ENCODE measurements around the gene OPCML. TPM values are rescaled to one million over a fixed set of nuclear protein-coding genes. Genes with fewer than 3 reads are reported as not detected.

Gene OPCML
- total and polyA plus RNA-seq, 2 experiments from 2014 or later = 0.21 to 0.51 TPM

GRCh38 chr11:132844956-132845696 lies 687.2 kb downstream of the OPCML start:
- Histone ChIP-seq H3K4me3 (no peak overlapping the region), H3K27me3 (no peaks in the 10 kb centered on the region), H3K9me3 (ENCODE audit: low read depth) (no peaks in the 10 kb centered on the region), H3K27ac (no peak overlapping the region), H3K36me3 (no peaks in the 10 kb centered on the region), H3K4me1 (ENCODE audit: low read depth) (no peaks in the 10 kb centered on the region)
- DNase-seq (ENCODE audit: low read depth in 1 of 2, low spot score in 1 of 2) = peak; percentile 35 to 88
- TF ChIP-seq CTCF (IDR thresholded peaks at IDR 0.05; ENCODE audit: low read depth, low read length) = no peak

GRCh38 chr11:132840660-132841059 lies 691.6 kb downstream of the OPCML start:
- no peak overlapping the region for H3K27ac ChIP-seq
- H3K4me1 ChIP-seq (ENCODE audit: low read depth) = no peaks in the 10 kb centered on the region
- no peak for TF ChIP-seq CTCF (IDR thresholded peaks at IDR 0.05; ENCODE audit: low read depth, low read length)
- no peak for DNase-seq (ENCODE audit: low read depth in 1 of 2, low spot score in 1 of 2)
- H3K27me3 ChIP-seq = no peaks in the 10 kb centered on the region
- no peak overlapping the region for H3K4me3 ChIP-seq
- no peaks in the 10 kb centered on the region for H3K9me3 ChIP-seq (ENCODE audit: low read depth)
- no peaks in the 10 kb centered on the region for H3K36me3 ChIP-seq

GRCh38 chr11:132840191-132840590 lies 692.1 kb downstream of the OPCML start:
- Histone ChIP-seq H3K27ac (no peak overlapping the region), H3K4me3 (no peak overlapping the region), H3K27me3 (no peaks in the 10 kb centered on the region), H3K4me1 (ENCODE audit: low read depth) (no peaks in the 10 kb centered on the region), H3K9me3 (ENCODE audit: low read depth) (no peaks in the 10 kb centered on the region), H3K36me3 (no peaks in the 10 kb centered on the region)
- no peak for DNase-seq (ENCODE audit: low read depth in 1 of 2, low spot score in 1 of 2)
- no peak for TF ChIP-seq CTCF (IDR thresholded peaks at IDR 0.05; ENCODE audit: low read depth, low read length)

GRCh38 chr11:132839236-132839945 lies 692.9 kb downstream of the OPCML start:
- H3K27ac ChIP-seq = no peak overlapping the region
- TF ChIP-seq CTCF (IDR thresholded peaks at IDR 0.05; ENCODE audit: low read depth, low read length) = no peak
- H3K4me1 ChIP-seq (ENCODE audit: low read depth) = no peaks in the 10 kb centered on the region
- H3K4me3 ChIP-seq = no peak overlapping the region
- DNase-seq (ENCODE audit: low read depth in 1 of 2, low spot score in 1 of 2) = no peak
- no peaks in the 10 kb centered on the region for H3K36me3 ChIP-seq
- no peaks in the 10 kb centered on the region for H3K27me3 ChIP-seq
- no peaks in the 10 kb centered on the region for H3K9me3 ChIP-seq (ENCODE audit: low read depth)

GRCh38 chr11:132838627-132839026 lies 693.7 kb downstream of the OPCML start:
- Histone ChIP-seq H3K27ac (no peak overlapping the region), H3K9me3 (ENCODE audit: low read depth) (no peaks in the 10 kb centered on the region), H3K4me1 (ENCODE audit: low read depth) (no peaks in the 10 kb centered on the region), H3K27me3 (no peaks in the 10 kb centered on the region), H3K36me3 (no peaks in the 10 kb centered on the region), H3K4me3 (no peak overlapping the region)
- TF ChIP-seq CTCF (IDR thresholded peaks at IDR 0.05; ENCODE audit: low read depth, low read length) = no peak
- DNase-seq (ENCODE audit: low read depth in 1 of 2, low spot score in 1 of 2) = peak in 1 of 2 donors; percentile 31

Data from cardiac muscle cell (in vitro differentiated cells and primary cell).